ENCODE results near the gene PITPNM3. TPM values are rescaled to one million over a fixed set of nuclear protein-coding genes. Genes with fewer than 3 reads are reported as not detected.

The PITPNM3 gene
- total and polyA plus RNA-seq, 2 of the 13 experiments (the other 11 are each of a cell fraction or from before 2014, with no cell fraction given): 0.13 to 0.29 TPM

GRCh38 chr17:6508016-6508415 lies 48.3 kb downstream of the PITPNM3 start:
- Histone ChIP-seq H3K79me2 (ENCODE audit: insufficient read depth, low read length) (no peaks in the 10 kb centered on the region), H4K20me1 (ENCODE audit: insufficient read depth, low read length) (no peaks in the 10 kb centered on the region), H3K4me2 (ENCODE audit: low read depth, low read length) (no peak overlapping the region), H3K9me3 (ENCODE audit: low read length) (no peaks in the 10 kb centered on the region), H2AFZ (ENCODE audit: low read length) (no peak overlapping the region), H3K27me3 (ENCODE audit: control insufficient read depth in 1 of 2, insufficient read depth in 2 of 2, low read length in 2 of 2) (peaks cover 0 to 1% of the 10 kb centered on the region in 2 experiments; a peak in 2 of 5 replicates), H3K27ac (ENCODE audit: extremely low read length, insufficient read depth, low read length) (no peak overlapping the region), H3K4me1 (ENCODE audit: insufficient read depth, low read length) (no peaks in the 10 kb centered on the region), H3K36me3 (replicated peaks in 1 of 2; ENCODE audit: control insufficient read depth in 1 of 2, insufficient read depth in 2 of 2, low read length in 2 of 2) (no peaks in the 10 kb centered on the region), H3K4me3 (replicated peaks in 1 of 3; ENCODE audit: insufficient read depth in 1 of 3, low read depth in 2 of 3, low read length in 3 of 3) (no peak overlapping the region), H3K9ac (ENCODE audit: insufficient read depth, low read depth, low read length) (no peak overlapping the region)
- no peak for TF ChIP-seq ZNF280B (CRISPR knock-in tag; IDR thresholded peaks at IDR 0.05; ENCODE audit: borderline replicate concordance)
- no peak for TF ChIP-seq ZSCAN30 (CRISPR knock-in tag; IDR thresholded peaks at IDR 0.05)
- no peak for TF ChIP-seq ZNF232 (CRISPR knock-in tag; IDR thresholded peaks at IDR 0.05; ENCODE audit: borderline replicate concordance)
- TF ChIP-seq FOXC1 (CRISPR knock-in tag; IDR thresholded peaks at IDR 0.05; ENCODE audit: borderline replicate concordance): no peak
- no peak for TF ChIP-seq SUZ12 (IDR thresholded peaks at IDR 0.05; ENCODE audit: low read depth, low read length)
- no peak for TF ChIP-seq SP2 (CRISPR knock-in tag; IDR thresholded peaks at IDR 0.05)
- no peak for TF ChIP-seq CHCHD3 (CRISPR knock-in tag; IDR thresholded peaks at IDR 0.05)
- TF ChIP-seq ZSCAN21 (CRISPR knock-in tag; IDR thresholded peaks at IDR 0.05; ENCODE audit: borderline replicate concordance): no peak
- TF ChIP-seq IRF9 (CRISPR knock-in tag; IDR thresholded peaks at IDR 0.05; ENCODE audit: borderline replicate concordance): no peak
- TF ChIP-seq ZSCAN29 (CRISPR knock-in tag; conservative IDR thresholded peaks at IDR 0.05): no peak
- TF ChIP-seq JUNB (CRISPR knock-in tag; IDR thresholded peaks at IDR 0.05; ENCODE audit: borderline replicate concordance): no peak
- no peak for TF ChIP-seq MIER3 (CRISPR knock-in tag; IDR thresholded peaks at IDR 0.05; ENCODE audit: borderline replicate concordance)
- no peak for TF ChIP-seq ZNF639 (CRISPR knock-in tag; conservative IDR thresholded peaks at IDR 0.05)
- TF ChIP-seq PHF8 (CRISPR knock-in tag; IDR thresholded peaks at IDR 0.05): no peak
- TF ChIP-seq ZNF138 (CRISPR knock-in tag; IDR thresholded peaks at IDR 0.05; ENCODE audit: low read depth): no peak
- TF ChIP-seq SAP130 (CRISPR knock-in tag; IDR thresholded peaks at IDR 0.05; ENCODE audit: low read depth): no peak
- TF ChIP-seq NFIC (IDR thresholded peaks at IDR 0.05; ENCODE audit: low read length): no peak
- no peak for FAIRE-seq
- ATAC-seq: no peak
- 37% methylated on average over 9 of the region's 12 CpGs for WGBS (ENCODE audit: low lambda C conversion rate)
- BruUV-seq (replicated peaks): no TSS peak
- POLR2A ChIA-PET: no interaction called here
- no peak for DNase-seq (ENCODE audit: low spot score)
- intact Hi-C loops (cut with micrococcal nuclease; ENCODE audit: unreplicated experiment): no loop called here
- CTCF ChIA-PET (ENCODE audit: low intra/inter-chr PET ratio, low total read pairs): no interaction called here
- in situ Hi-C loops (cut with HindIII; ENCODE audit: extremely low pct_ligation_motif_present, low pct_unique_long_range_greater_than_20kb): loop anchor here (5.0 kb wide), 1 partner anchor 51 kb away; no protein-coding TSS in a partner anchor

Data from HepG2 (cell line).